Hepatic stellate cell (primary cell): ENCODE data around the gene CCDC54.

Experiments
- DNase-seq: peaks from one replicate; pipeline ENCODE4 v3.0.0; 2011; ENCODE audit warnings: low spot score

Gene CCDC54

GRCh38 chr3:107394502-107394901 lies 17.3 kb downstream of the CCDC54 start:
- DNase-seq, result no peak

GRCh38 chr3:107395066-107395465 lies 17.8 kb downstream of the CCDC54 start:
- no peak for DNase-seq

GRCh38 chr3:107401301-107401700 lies 24.1 kb downstream of the CCDC54 start:
- no peak for DNase-seq

GRCh38 chr3:107402214-107402613 lies 25.0 kb downstream of the CCDC54 start:
- DNase-seq, result no peak

GRCh38 chr3:107404727-107405469 lies 27.7 kb downstream of the CCDC54 start:
- DNase-seq, result peak; percentile 51

GRCh38 chr3:107407355-107407754 lies 30.1 kb downstream of the CCDC54 start:
- no peak for DNase-seq

GRCh38 chr3:107408513-107408912 lies 31.3 kb downstream of the CCDC54 start:
- DNase-seq, result no peak

GRCh38 chr3:107409365-107409764 lies 32.1 kb downstream of the CCDC54 start:
- no peak for DNase-seq

- no peak for DNase-seq
Measured at GRCh38 chr3:107410606-107411005, 33.4 kb downstream of the CCDC54 start.

- DNase-seq, result no peak
Measured at GRCh38 chr3:107411056-107411455, 33.8 kb downstream of the CCDC54 start.

- DNase-seq, result no peak
Measured at GRCh38 chr3:107411779-107412178, 34.5 kb downstream of the CCDC54 start.

GRCh38 chr3:107412376-107412775 lies 35.1 kb downstream of the CCDC54 start:
- no peak for DNase-seq

GRCh38 chr3:107413264-107413663 lies 36.0 kb downstream of the CCDC54 start:
- DNase-seq, result no peak

GRCh38 chr3:107414325-107414964 lies 37.2 kb downstream of the CCDC54 start:
- DNase-seq, result no peak

- no peak for DNase-seq
Measured at GRCh38 chr3:107416138-107416537, 38.9 kb downstream of the CCDC54 start.

GRCh38 chr3:107416886-107417285 lies 39.6 kb downstream of the CCDC54 start:
- DNase-seq, result no peak

GRCh38 chr3:107421170-107421792 lies 44.0 kb downstream of the CCDC54 start:
- peak; percentile 27 for DNase-seq

GRCh38 chr3:107421881-107422280 lies 44.6 kb downstream of the CCDC54 start:
- no peak for DNase-seq

GRCh38 chr3:107425033-107425432 lies 47.8 kb downstream of the CCDC54 start:
- no peak for DNase-seq

GRCh38 chr3:107426223-107426622 lies 49.0 kb downstream of the CCDC54 start:
- DNase-seq, result no peak
